ENCODE measurements around the gene PARD3B. TPM values are rescaled to one million over a fixed set of nuclear protein-coding genes. Genes with fewer than 3 reads are reported as not detected.

The PARD3B gene
- total RNA-seq, 4 donors from 2014 or later = 32.8 to 69.6 (median 47.3) TPM

DNA sequence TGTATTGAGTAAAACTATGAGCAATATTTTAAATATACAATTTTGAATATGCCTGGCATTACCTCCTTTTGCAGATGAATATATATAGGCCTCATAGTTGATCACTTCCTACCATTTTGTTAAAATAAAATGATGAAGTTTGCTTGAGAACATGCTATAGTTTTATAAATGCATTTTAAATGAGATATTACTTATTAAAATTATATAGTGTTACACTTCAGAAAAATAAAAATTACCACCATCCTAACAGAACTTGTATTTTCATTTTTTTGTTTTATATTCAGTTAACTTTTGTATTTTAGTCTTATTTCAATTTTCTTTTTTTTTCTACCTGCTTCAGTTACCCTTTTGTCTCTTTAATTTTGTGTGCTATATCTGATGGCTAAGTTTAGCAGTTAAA, 426.9 kb downstream of the PARD3B start:
- TF ChIP-seq CTCF (IDR thresholded peaks at IDR 0.05; ENCODE audit: low read depth) = no peak

DNA sequence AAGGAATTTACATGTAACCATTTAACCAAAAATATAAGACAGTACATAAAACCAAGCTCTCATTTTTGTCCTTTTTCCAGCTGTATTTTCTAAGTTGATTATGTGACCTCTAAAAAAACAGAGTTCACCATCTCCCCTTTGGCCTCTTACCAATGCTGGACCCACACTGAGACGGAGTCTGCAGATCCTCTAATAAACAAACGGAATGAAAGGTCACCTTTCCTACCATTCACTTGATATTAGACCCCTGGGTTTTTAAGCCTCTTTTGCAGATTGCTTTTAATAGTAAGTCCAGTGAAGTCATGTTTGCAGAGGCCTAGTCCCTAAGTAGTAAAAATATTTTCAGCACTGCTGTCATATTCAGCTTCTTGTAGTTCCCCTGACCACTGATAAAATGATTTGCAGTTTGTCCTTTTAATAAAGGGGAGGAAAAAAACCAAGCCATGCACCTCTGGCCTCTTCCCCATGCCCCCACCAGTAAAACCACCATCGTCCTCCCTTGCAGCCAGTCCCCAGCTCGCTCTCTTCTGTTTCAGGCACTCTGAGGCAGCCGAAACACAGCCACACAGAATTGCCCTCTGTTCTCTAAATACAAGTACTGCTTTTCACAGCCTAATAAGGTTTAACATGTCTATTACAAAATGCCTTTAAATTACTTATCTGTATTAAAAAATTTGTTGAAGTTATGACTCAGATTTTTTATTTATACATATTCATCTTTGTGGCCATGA, 427.5 kb downstream of the PARD3B start:
- no peak for TF ChIP-seq CTCF (IDR thresholded peaks at IDR 0.05; ENCODE audit: low read depth)

GRCh38 chr2:204973616-204974015, 428.3 kb downstream of the PARD3B start:
- TF ChIP-seq CTCF (IDR thresholded peaks at IDR 0.05; ENCODE audit: low read depth) = no peak

- TF ChIP-seq CTCF (IDR thresholded peaks at IDR 0.05; ENCODE audit: low read depth) = no peak
Observed at GRCh38 chr2:204974487-204974886, 429.2 kb downstream of the PARD3B start.

- no peak for TF ChIP-seq CTCF (IDR thresholded peaks at IDR 0.05; ENCODE audit: low read depth)
Observed at GRCh38 chr2:204977914-204978313, 432.6 kb downstream of the PARD3B start.

DNA sequence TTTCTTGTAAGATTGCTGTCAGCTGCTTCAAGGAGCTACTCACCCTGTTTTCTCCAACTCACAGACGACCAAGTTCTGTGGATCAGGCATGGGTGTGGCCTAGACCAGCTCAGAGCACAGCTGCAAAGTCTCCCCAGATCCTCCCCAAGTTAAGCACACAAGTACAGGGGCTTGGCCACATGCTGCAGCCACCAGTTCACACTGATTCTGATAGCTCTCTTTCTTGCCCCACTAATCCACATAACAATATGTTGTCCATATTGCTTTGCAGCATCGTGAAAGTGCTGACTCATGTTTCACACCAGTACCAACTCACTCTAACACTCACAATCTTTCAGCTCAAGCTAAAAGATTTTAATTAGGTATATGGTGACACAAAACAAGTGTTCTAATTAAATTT, 437.0 kb downstream of the PARD3B start:
- TF ChIP-seq CTCF (IDR thresholded peaks at IDR 0.05; ENCODE audit: low read depth) = no peak

DNA sequence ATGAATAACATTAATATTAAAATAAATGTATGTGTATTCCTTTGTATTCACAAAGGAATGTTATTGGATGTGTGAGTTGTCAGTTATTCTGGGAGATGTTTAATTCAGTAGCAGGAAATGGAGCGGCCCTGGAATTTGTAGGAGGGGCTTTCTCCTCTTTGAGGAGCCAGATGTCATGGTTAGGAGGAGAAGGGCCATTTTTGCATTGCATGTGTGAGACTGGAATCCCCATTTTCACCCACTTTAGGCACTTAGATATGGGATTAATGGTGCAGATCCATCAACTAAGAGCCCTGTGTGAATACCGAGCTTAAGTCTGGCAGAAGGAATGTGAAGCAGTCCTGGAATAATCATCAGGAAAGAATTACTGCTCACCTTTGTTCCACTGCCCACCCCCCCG, 439.2 kb downstream of the PARD3B start:
- TF ChIP-seq CTCF (IDR thresholded peaks at IDR 0.05; ENCODE audit: low read depth) = no peak

Data from subcutaneous adipose tissue (tissue), 4 donors.